H9 (cell line): Measurements from ENCODE around the gene VEGFD. TPM values are rescaled to one million over a fixed set of nuclear protein-coding genes. Genes with fewer than 3 reads are reported as not detected.

Source experiments
- DNase-seq: peaks from one replicate; pipeline ENCODE4 v3.0.0-alpha.2; 2017
- H2AFZ ChIP-seq: one replicate; pipeline ENCODE4 v1.6.1; 2013; ENCODE audit warnings: mild to moderate bottlenecking, low read length, control low read depth, moderate library complexity
- H2AK5ac ChIP-seq: 2 replicates; pipeline ENCODE4 v1.6.1; 2013; ENCODE audit warnings: low read length, control low read depth, mixed read lengths; ENCODE audit not compliant: insufficient read length
- H2BK120ac ChIP-seq: one replicate; pipeline ENCODE4 v1.6.1; 2013; ENCODE audit warnings: low read depth, mild to moderate bottlenecking, low read length, control low read depth, inconsistent platforms; ENCODE audit not compliant: poor library complexity, severe bottlenecking
- H2BK12ac ChIP-seq: 2 replicates; pipeline ENCODE4 v1.6.1; 2013; ENCODE audit warnings: low read length, control low read depth, mixed read lengths, low read depth; ENCODE audit not compliant: insufficient read length
- H2BK15ac ChIP-seq: 2 replicates; pipeline ENCODE4 v1.6.1; 2013; ENCODE audit warnings: low read depth, low read length, control low read depth
- H2BK20ac ChIP-seq: one replicate; pipeline ENCODE4 v1.6.1; 2013; ENCODE audit warnings: low read depth, mild to moderate bottlenecking, low read length, control low read depth, inconsistent platforms; ENCODE audit not compliant: poor library complexity, severe bottlenecking
- H2BK5ac ChIP-seq: 2 replicates; pipeline ENCODE4 v1.6.1; 2013; ENCODE audit warnings: low read length, control low read depth, mixed read lengths; ENCODE audit not compliant: insufficient read length
- H3K14ac ChIP-seq: 2 replicates; pipeline ENCODE4 v1.6.1; 2013; ENCODE audit warnings: low read length, control low read depth; ENCODE audit not compliant: insufficient read depth
- H3K18ac ChIP-seq: 2 replicates; pipeline ENCODE4 v1.6.1; 2013; ENCODE audit warnings: low read depth, mild to moderate bottlenecking, mixed read lengths, low read length, control low read depth; ENCODE audit not compliant: insufficient read length
- H3K23ac ChIP-seq: 2 replicates; pipeline ENCODE4 v1.6.1; 2013; ENCODE audit warnings: low read length, control low read depth, mixed read lengths, low read depth; ENCODE audit not compliant: insufficient read length
- H3K23me2 ChIP-seq: 2 replicates; pipeline ENCODE4 v1.6.1; 2013; ENCODE audit warnings: low read depth, mild to moderate bottlenecking, mixed read lengths, low read length, control low read depth; ENCODE audit not compliant: insufficient read length, poor library complexity, severe bottlenecking
- H3K27ac ChIP-seq: 2 replicates; pipeline ENCODE4 v1.5.1; 2013; ENCODE audit warnings: low read length, control low read depth, mixed read lengths, low read depth; ENCODE audit not compliant: insufficient read length
- H3K27me3 ChIP-seq: 2 replicates; pipeline ENCODE4 v1.6.1; 2013; ENCODE audit warnings: low read length, control low read depth, inconsistent platforms; ENCODE audit not compliant: insufficient read depth
- H3K4ac ChIP-seq: 2 replicates; pipeline ENCODE4 v1.6.1; 2013; ENCODE audit warnings: low read depth, mild to moderate bottlenecking, control low read depth, inconsistent platforms, low read length, moderate library complexity
- H3K4me1 ChIP-seq: 2 replicates; pipeline ENCODE4 v1.6.1; 2013; ENCODE audit warnings: low read length, control low read depth, inconsistent platforms; ENCODE audit not compliant: insufficient read depth
- H3K4me2 ChIP-seq: 2 replicates; pipeline ENCODE4 v1.6.1; 2013; ENCODE audit warnings: low read length, control low read depth, mixed read lengths; ENCODE audit not compliant: insufficient read length, insufficient read depth
- H3K56ac ChIP-seq: 2 replicates; pipeline ENCODE4 v1.6.1; 2013; ENCODE audit warnings: low read depth, mild to moderate bottlenecking, mixed read lengths, low read length, control low read depth; ENCODE audit not compliant: insufficient read length
- H3K79me1 ChIP-seq: 2 replicates; pipeline ENCODE4 v1.6.1; 2013; ENCODE audit warnings: low read depth, mild to moderate bottlenecking, moderate library complexity, low read length, control low read depth, inconsistent platforms; ENCODE audit not compliant: insufficient read depth, poor library complexity, severe bottlenecking
- H3K79me2 ChIP-seq: 2 replicates; pipeline ENCODE4 v1.6.1; 2013; ENCODE audit warnings: low read length, control low read depth, inconsistent platforms; ENCODE audit not compliant: insufficient read depth
- H3K9ac ChIP-seq: 2 replicates; pipeline ENCODE4 v1.6.1; 2013; ENCODE audit warnings: low read length, control low read depth, mixed read lengths; ENCODE audit not compliant: insufficient read length; ENCODE audit errors: extremely low read depth
- H3K9me3 ChIP-seq: one replicate; pipeline ENCODE4 v1.6.1; 2013; ENCODE audit warnings: low read depth, low read length, inconsistent platforms; ENCODE audit not compliant: control insufficient read depth
- H3T11ph ChIP-seq: one replicate; pipeline ENCODE4 v1.6.1; 2013; ENCODE audit warnings: mild to moderate bottlenecking, low read length, control low read depth, inconsistent platforms
- H4K20me1 ChIP-seq: one replicate; pipeline ENCODE4 v1.6.1; 2013; ENCODE audit not compliant: control insufficient read depth, insufficient read length, insufficient read depth
- H4K5ac ChIP-seq: 2 replicates; pipeline ENCODE4 v1.6.1; 2013; ENCODE audit warnings: low read depth, mild to moderate bottlenecking, mixed read lengths, low read length, control low read depth; ENCODE audit not compliant: insufficient read length
- H4K8ac ChIP-seq: replicated peaks from 2 replicates; pipeline ENCODE4 v1.6.1; 2013; ENCODE audit warnings: low read length, control low read depth, mixed read lengths, low read depth; ENCODE audit not compliant: insufficient read length
- H4K91ac ChIP-seq: 2 replicates; pipeline ENCODE4 v1.6.1; 2013; ENCODE audit warnings: low read depth, mild to moderate bottlenecking, moderate library complexity, mixed read lengths, low read length, control low read depth; ENCODE audit not compliant: insufficient read length
- H3K27ac Mint-ChIP-seq, 3 experiments: 2 replicates in 2 of 3; 3 replicates in 1 of 3; pipeline ENCODE4 v1.8.0; 2020 to 2021; ENCODE audit warnings: mixed read lengths in 3 of 3, mild to moderate bottlenecking in 1 of 3, moderate library complexity in 1 of 3
- H3K27me3 Mint-ChIP-seq: 2 replicates; pipeline ENCODE4 v1.8.0; 2021; ENCODE audit warnings: low read depth, mild to moderate bottlenecking, moderate library complexity, mixed read lengths
- H3K36me3 Mint-ChIP-seq, 3 experiments: 2 replicates in 2 of 3; 3 replicates in 1 of 3; pipeline ENCODE4 v1.8.0; 2020 to 2021; ENCODE audit warnings: low read depth in 3 of 3, mixed read lengths in 3 of 3; ENCODE audit not compliant: insufficient read depth in 1 of 3
- H3K4me1 Mint-ChIP-seq, 2 experiments: 2 replicates each; pipeline ENCODE4 v1.8.0; 2020; ENCODE audit warnings: mixed read lengths in 2 of 2
- H3K4me3 Mint-ChIP-seq, 2 experiments: 2 replicates in 1 of 2; 3 replicates in 1 of 2; pipeline ENCODE4 v1.8.0; 2020 to 2021; ENCODE audit warnings: mild to moderate bottlenecking in 2 of 2, mixed read lengths in 2 of 2, moderate library complexity in 1 of 2
- H3K9me3 Mint-ChIP-seq, 2 experiments: 2 replicates in 1 of 2; 3 replicates in 1 of 2; pipeline ENCODE4 v1.8.0; 2020; ENCODE audit warnings: mild to moderate bottlenecking in 2 of 2, mixed read lengths in 2 of 2, moderate library complexity in 1 of 2
- WGBS: extraction: QIAGEN DNeasy Blood & Tissue Kit; methylation state at CpG from one replicate; pipeline ENCODE4 v1.1.7; 2013; ENCODE audit warnings: missing lambda C conversion rate, low lambda C conversion rate, mixed read lengths; ENCODE audit not compliant: insufficient read length; ENCODE audit errors: extremely low coverage; 5-methylcytosine and 5-hydroxymethylcytosine counted together
- long read RNA-seq: library from polyadenylated mRNA; unstranded; transcript quantifications from one replicate; pipeline ENCODE4 v2.0.0, GENCODE V29; 2020
- total RNA-seq: library from RNA; stranded (reverse); gene quantifications from 2 replicates; pipeline ENCODE4 v1.2.1, GENCODE V29; 2021
- TF ChIP-seq, protein P1 (sequence below): fragments of 200-600 bp; sonication (generic); conservative IDR thresholded peaks from 3 replicates; pipeline ENCODE4 v1.8.0; 2021; ENCODE audit warnings: antibody characterized with exemption, mild to moderate bottlenecking

The VEGFD gene, protein sequence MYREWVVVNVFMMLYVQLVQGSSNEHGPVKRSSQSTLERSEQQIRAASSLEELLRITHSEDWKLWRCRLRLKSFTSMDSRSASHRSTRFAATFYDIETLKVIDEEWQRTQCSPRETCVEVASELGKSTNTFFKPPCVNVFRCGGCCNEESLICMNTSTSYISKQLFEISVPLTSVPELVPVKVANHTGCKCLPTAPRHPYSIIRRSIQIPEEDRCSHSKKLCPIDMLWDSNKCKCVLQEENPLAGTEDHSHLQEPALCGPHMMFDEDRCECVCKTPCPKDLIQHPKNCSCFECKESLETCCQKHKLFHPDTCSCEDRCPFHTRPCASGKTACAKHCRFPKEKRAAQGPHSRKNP
- 0.11 TPM in 1 of 2 replicates, not detected in the other for total RNA-seq
- long read RNA-seq = 0 reads

DNA sequence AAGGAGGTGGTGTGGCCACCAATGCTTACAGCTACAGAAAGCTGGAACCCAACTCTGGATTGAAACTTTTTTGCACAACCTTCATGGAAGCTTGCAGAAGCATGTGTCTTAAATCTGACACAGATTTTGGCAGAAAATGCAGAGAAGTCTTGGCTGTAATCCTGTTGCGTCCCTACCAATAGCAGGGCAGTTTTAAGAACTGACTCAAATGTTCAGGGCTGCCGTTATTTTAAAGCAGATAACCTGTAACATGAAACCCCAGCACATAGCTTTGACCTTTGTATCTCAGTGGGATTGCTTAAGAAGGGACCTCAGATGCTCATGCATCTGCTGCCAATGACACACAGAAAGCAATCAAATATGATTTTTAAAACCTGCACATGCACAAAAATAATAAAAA, at the start of gene VEGFD:
Gene VEGFD, minus strand, starts transcription at position 110 of the 400 bp plus-strand sequence. CDS start 467 bp downstream, outside the sequence.
- H3K18ac ChIP-seq = no peak within 1 kb of the TSS
- DNase-seq = no peak

More for the DNA sequence above, at the start of gene VEGFD:
- Histone ChIP-seq H4K5ac (no peak within 1 kb of the TSS), H3K79me2 (no peaks in the 10 kb centered on the region), H3T11ph (no peak within 1 kb of the TSS), H4K20me1 (no peaks in the 10 kb centered on the region), H3K4ac (no peak within 1 kb of the TSS), H3K27ac (no peak within 1 kb of the TSS), H3K23ac (no peak within 1 kb of the TSS), H2BK20ac (no peak within 1 kb of the TSS), H3K14ac (no peak within 1 kb of the TSS), H2BK15ac (no peak within 1 kb of the TSS), H2BK120ac (no peak within 1 kb of the TSS), H2BK12ac (no peak within 1 kb of the TSS), H3K4me1 (peaks cover 2% of the 10 kb centered on the region; the same call in 1 of the 2 replicates), H2AK5ac (no peak within 1 kb of the TSS), H3K9me3 (no peaks in the 10 kb centered on the region), H3K9ac (no peak within 1 kb of the TSS), H3K27me3 (no peaks in the 10 kb centered on the region), H3K56ac (no peak within 1 kb of the TSS), H3K79me1 (no peaks in the 10 kb centered on the region), H2BK5ac (no peak within 1 kb of the TSS), H3K4me2 (no peak within 1 kb of the TSS), H4K8ac (no peak within 1 kb of the TSS), H4K91ac (no peak within 1 kb of the TSS), H2AFZ (no peak within 1 kb of the TSS), H3K23me2 (no peaks in the 10 kb centered on the region)
- no peak within 1 kb of the TSS for H3K4me3 Mint-ChIP-seq
- H3K9me3 Mint-ChIP-seq = no peaks in the 10 kb centered on the region
- H3K27me3 Mint-ChIP-seq = no peaks in the 10 kb centered on the region
- TF ChIP-seq, protein P1, sequence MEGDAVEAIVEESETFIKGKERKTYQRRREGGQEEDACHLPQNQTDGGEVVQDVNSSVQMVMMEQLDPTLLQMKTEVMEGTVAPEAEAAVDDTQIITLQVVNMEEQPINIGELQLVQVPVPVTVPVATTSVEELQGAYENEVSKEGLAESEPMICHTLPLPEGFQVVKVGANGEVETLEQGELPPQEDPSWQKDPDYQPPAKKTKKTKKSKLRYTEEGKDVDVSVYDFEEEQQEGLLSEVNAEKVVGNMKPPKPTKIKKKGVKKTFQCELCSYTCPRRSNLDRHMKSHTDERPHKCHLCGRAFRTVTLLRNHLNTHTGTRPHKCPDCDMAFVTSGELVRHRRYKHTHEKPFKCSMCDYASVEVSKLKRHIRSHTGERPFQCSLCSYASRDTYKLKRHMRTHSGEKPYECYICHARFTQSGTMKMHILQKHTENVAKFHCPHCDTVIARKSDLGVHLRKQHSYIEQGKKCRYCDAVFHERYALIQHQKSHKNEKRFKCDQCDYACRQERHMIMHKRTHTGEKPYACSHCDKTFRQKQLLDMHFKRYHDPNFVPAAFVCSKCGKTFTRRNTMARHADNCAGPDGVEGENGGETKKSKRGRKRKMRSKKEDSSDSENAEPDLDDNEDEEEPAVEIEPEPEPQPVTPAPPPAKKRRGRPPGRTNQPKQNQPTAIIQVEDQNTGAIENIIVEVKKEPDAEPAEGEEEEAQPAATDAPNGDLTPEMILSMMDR = no peak
- H3K27ac Mint-ChIP-seq = no peak within 1 kb of the TSS
- WGBS = no CpG with 5 or more reads among the region's 2 CpGs
- H3K36me3 Mint-ChIP-seq = no peaks in the 10 kb centered on the region; a peak in 2 of 7 replicates
- peaks cover 13 to 14% of the 10 kb centered on the region in 2 experiments for H3K4me1 Mint-ChIP-seq
